ENCODE results near the gene NUBP1.
"Not testable (repeated sequence)": the region's sequence is repeated elsewhere in the genome, so short reads cannot be mapped to it uniquely, and the experiment has no call there.

The NUBP1 gene

GRCh38 chr16:10740000-10740844 is 3.4 kb upstream of the NUBP1 start:
- DNase-seq (ENCODE audit: low read depth in 2 of 2), result no peak
- no peak overlapping the region for H3K4me3 ChIP-seq (replicated peaks in 1 of 2; ENCODE audit: low read depth in 2 of 2, low read length in 2 of 2)
- TF ChIP-seq CTCF (IDR thresholded peaks at IDR 0.05; ENCODE audit: low read depth, low read length), result no peak

- TF ChIP-seq CTCF (IDR thresholded peaks at IDR 0.05; ENCODE audit: low read depth, low read length), result no peak
- no peak overlapping the region for H3K4me3 ChIP-seq (replicated peaks in 1 of 2; ENCODE audit: low read depth in 2 of 2, low read length in 2 of 2)
- no peak for DNase-seq (ENCODE audit: low read depth in 2 of 2)
These were observed 2.8 kb upstream of the NUBP1 start for GRCh38 chr16:10740845-10741208.

GRCh38 chr16:10741249-10741648 is 2.4 kb upstream of the NUBP1 start:
- H3K4me3 ChIP-seq (replicated peaks in 1 of 2; ENCODE audit: low read depth in 2 of 2, low read length in 2 of 2); DNase-seq (ENCODE audit: low read depth in 2 of 2): not testable (repeated sequence)

- DNase-seq (ENCODE audit: low read depth in 2 of 2), result peak in 1 of 2 donors; percentile 29
- H3K4me3 ChIP-seq (replicated peaks in 1 of 2; ENCODE audit: low read depth in 2 of 2, low read length in 2 of 2), result no peak overlapping the region
- no peak for TF ChIP-seq CTCF (IDR thresholded peaks at IDR 0.05; ENCODE audit: low read depth, low read length)
These were observed 1.8 kb upstream of the NUBP1 start for GRCh38 chr16:10741844-10742243.

- H3K4me3 ChIP-seq (replicated peaks in 1 of 2; ENCODE audit: low read depth in 2 of 2, low read length in 2 of 2), result peak overlapping the region in 1 of 2 donors; percentile 73
- no peak for DNase-seq (ENCODE audit: low read depth in 2 of 2)
- no peak for TF ChIP-seq CTCF (IDR thresholded peaks at IDR 0.05; ENCODE audit: low read depth, low read length)
These were observed 424 bp upstream of the NUBP1 start for GRCh38 chr16:10743227-10743609.

GRCh38 chr16:10744370-10745030 is 858 bp downstream of the NUBP1 start:
- no peak for DNase-seq (ENCODE audit: low read depth in 2 of 2)
- no peak for TF ChIP-seq CTCF (IDR thresholded peaks at IDR 0.05; ENCODE audit: low read depth, low read length)
- H3K4me3 ChIP-seq (replicated peaks in 1 of 2; ENCODE audit: low read depth in 2 of 2, low read length in 2 of 2), result peak overlapping the region; percentile 34 to 42

- DNase-seq (ENCODE audit: low read depth in 2 of 2), result peak in 1 of 2 donors; percentile 21
- no peak for TF ChIP-seq CTCF (IDR thresholded peaks at IDR 0.05; ENCODE audit: low read depth, low read length)
- no peak overlapping the region for H3K4me3 ChIP-seq (replicated peaks in 1 of 2; ENCODE audit: low read depth in 2 of 2, low read length in 2 of 2)
These were observed 2.2 kb downstream of the NUBP1 start for GRCh38 chr16:10745841-10746240.
